GM19193 (cell line): Measurements from ENCODE around the gene ENPP1.

Experiments used
- POLR2A ChIP-seq: IDR thresholded peaks from 4 replicates; pipeline ENCODE4 v1.6.1; 2011; ENCODE audit not compliant: insufficient read depth, insufficient read length; ENCODE audit errors: extremely low read depth

ENPP1 gene

GRCh38 chr6:131807644-131808459 is at the start of gene ENPP1:
TSS of gene ENPP1 (plus strand) at chr6:131808020. CDS start at chr6:131808036, 16 bp downstream.
- TF ChIP-seq POLR2A: no peak

DNA sequence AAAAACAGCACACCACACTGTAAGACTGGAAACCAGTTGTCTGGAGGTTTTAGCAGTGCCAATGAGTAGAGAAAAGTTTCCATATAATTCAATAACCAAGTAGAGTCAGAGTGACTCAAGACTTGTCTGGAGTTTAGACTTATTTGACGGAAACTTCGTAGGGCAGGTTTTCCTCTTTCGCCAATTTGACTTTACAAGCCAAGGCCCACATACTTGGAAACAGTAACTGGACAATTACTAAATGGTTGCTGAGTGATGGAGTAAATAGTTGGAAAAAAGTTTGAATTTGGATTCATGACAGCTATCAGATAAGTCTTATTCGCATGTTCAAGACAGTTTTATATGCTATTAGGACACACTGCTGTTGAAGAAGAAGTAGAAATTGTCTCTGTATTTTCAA is 48.9 kb upstream of the ENPP1 start:
- no peak for TF ChIP-seq POLR2A

- TF ChIP-seq POLR2A: no peak
Observed at GRCh38 chr6:131761060-131761761, 46.6 kb upstream of the ENPP1 start.

DNA sequence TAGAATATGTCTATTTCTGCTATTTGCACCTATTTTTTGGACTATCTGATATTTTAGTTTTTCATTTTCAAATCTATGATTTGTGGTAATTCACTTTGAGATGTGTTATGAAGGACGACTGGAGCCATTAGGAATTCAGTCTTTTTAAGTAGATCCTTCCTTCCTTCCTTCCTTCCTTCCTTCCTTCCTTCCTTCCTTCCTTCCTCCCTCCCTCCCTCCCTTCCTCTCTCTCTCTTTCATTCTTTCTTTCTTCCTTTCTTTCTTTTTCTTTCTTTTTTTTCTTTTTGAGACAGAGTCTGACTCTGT is 46.1 kb upstream of the ENPP1 start:
- no peak for TF ChIP-seq POLR2A

GRCh38 chr6:131762984-131763383 is 44.8 kb upstream of the ENPP1 start:
- TF ChIP-seq POLR2A: no peak

- no peak for TF ChIP-seq POLR2A
Observed at GRCh38 chr6:131763749-131764148, 44.1 kb upstream of the ENPP1 start.

GRCh38 chr6:131764350-131764749 is 43.5 kb upstream of the ENPP1 start:
- no peak for TF ChIP-seq POLR2A

DNA sequence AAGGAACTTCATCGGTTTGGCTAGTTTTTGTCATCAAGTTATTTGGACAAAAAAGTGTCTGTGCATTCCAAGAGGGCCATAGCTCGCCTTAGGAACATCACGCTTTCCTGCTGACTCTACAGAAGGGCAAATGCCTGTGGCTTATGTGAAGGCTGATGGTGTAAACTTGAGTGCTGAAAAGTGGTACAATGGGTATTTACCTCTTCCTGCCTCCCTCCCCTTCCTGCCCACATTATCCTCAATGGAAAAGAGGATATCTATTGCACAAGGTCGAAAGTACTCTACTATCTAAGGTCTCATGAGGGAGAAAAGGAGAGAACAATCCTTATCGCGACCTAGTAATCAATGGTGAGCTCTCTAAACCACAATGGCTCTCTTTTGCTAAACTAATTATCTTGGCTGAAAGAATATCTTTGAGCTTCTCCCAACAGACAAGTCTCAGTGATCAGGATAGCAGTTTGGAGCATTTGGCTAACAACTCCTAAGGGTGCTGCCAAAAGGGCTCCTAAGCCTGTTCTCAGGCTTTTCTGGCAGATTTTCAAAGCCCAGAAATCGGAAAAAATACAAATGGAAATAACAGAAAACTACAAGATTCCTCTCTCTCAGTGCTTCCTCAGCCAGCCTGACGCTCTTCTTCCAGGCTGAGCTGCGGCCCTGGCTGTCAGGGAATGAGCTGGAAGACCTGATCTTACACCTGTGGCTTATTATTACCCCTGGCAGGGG is 42.6 kb upstream of the ENPP1 start:
- no peak for TF ChIP-seq POLR2A

DNA sequence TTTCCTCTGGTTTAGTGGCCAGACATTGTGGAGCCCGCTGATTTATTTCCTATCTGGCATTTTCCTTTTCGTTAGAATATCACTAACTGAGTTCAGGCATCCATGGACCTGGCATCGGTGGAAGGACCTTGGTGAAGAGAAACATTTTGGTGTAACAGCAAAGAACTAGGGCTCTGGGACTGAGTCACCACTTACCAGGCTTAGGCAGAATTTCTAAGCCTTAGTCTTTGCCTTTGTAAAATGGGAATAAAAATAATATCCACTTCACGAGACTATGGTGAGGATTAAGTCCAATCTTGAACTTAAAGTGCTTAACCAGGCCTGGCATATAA is 42.0 kb upstream of the ENPP1 start:
- no peak for TF ChIP-seq POLR2A

DNA sequence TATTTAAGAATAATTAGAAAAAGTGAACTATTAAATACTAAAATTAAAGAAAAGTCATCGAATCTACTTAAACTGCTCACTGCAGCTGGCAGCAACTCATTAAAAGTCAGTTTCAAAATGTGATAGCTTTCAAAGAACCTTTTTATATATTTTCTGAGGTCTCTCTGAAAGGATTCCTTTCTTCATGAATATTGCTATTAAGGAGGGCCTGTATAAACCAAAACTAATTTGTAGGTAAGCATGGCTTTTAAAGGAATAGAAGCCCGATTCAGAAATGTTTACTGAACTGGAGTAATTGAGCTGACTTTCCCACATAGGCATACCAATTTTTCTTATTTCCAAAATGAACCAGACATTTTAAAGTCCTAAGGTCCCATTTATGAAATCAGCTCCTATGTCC is 41.2 kb upstream of the ENPP1 start:
- no peak for TF ChIP-seq POLR2A

- no peak for TF ChIP-seq POLR2A
Observed at GRCh38 chr6:131768964-131769363, 38.9 kb upstream of the ENPP1 start.

DNA sequence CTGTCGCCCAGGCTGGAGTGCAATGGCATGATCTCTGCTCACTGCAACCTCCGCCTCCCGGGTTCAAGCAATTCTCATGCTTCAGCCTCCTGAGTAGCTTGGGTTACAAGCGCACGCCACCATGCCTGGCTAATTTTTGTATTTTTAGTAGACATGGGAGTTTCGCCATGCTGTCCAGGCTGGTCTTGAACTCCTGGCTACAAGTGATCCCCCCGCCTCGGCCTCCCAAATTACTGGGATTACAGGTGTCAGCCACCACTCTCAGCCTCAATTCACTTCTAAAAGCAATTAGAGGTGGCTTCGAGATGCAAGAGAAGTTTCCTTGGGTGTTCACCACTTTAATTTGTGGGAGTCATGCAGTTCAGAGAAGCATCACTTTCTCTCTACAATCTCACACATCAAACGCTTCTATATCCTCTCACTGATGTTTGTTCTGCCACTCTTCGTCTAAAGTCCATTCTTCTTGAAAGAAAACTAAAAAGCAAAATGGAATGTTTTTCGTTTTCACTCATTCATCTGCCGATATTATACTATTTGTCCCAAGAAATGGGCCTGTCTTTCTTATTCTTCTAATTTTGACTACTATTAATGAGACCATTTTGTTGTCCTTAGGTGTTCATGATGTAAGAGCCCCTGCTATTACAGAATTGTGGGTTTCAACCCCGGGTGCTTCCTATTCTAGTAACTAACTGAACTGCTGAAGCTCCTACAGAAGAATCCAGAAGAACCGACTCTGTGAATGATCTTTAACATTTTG is 38.3 kb upstream of the ENPP1 start:
- no peak for TF ChIP-seq POLR2A

- no peak for TF ChIP-seq POLR2A
Observed at GRCh38 chr6:131770776-131771175, 37.0 kb upstream of the ENPP1 start.

DNA sequence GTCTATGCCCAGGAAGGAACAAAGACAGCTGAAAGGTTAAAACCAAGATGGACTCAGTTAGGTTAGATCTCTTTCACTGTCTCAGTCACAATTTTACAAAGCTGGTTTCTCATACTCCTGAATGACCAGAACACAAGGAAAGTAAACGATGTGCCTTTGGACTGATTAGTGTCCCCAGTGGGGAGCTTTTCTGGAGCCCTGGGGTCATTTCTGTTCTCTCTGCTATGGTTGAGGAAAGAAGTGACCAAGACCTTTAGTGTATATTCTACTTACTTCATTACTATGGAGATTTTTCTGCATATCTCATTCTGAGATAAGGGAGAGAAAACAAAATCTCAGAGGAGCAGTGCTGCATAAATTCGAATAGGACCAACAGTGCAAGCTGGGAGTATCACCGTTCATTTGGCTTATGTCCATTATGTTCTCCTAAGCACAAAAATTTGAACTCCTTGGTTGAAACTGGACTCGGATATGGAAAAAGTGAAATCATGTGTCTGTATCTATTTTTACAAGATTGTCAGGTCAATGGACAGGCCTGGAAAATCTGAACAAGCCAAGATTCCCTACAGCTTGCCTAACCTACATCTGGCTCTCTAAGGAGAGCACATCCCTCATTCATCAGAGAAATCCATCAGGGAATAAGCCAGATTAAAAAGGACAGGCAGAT is 34.4 kb upstream of the ENPP1 start:
- no peak for TF ChIP-seq POLR2A

DNA sequence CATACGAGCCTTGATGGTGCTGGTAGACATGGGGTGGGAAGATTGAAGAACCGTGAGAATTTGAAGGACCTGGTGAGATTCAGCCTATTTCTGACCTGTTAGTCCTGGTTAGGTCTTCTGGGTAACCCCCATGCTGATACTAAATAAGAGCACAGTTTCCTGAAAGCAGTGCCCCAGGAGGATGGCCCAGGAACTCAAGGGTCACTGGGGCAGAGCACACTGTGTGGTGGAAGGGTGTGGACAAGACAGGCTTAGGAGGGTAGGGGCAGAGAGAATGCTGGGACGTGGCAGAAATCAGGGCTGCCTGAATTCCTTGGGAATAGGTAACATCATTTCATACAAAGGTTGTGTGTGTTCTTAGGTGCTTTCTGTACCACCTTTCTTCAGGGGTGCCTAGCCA is 31.9 kb upstream of the ENPP1 start:
- no peak for TF ChIP-seq POLR2A
